GM18867 (cell line): ENCODE measurements around the gene PEX11G.
"Not testable (repeated sequence)": the region's sequence is repeated elsewhere in the genome, so short reads cannot be mapped to it uniquely, and the experiment has no call there.

ENCODE experiments used
- ATAC-seq: cut with Tn5 transposase; IDR thresholded peaks from one replicate; pipeline ENCODE4 v1.9.1; 2021; ENCODE audit warnings: mild to moderate bottlenecking, moderate library complexity; ENCODE audit not compliant: unreplicated experiment

PEX11G gene

GRCh38 chr19:7441468-7442146, 47.2 kb downstream of the PEX11G start:
- no peak for ATAC-seq

- no peak for ATAC-seq
Observed at GRCh38 chr19:7440188-7440975, 48.5 kb downstream of the PEX11G start.

- no peak for ATAC-seq
Observed at GRCh38 chr19:7435586-7435985, 53.2 kb downstream of the PEX11G start.

GRCh38 chr19:7434391-7434790, 54.4 kb downstream of the PEX11G start:
- ATAC-seq = no peak

GRCh38 chr19:7433456-7433855, 55.4 kb downstream of the PEX11G start:
- not testable (repeated sequence) for ATAC-seq

GRCh38 chr19:7429638-7430282, 59.1 kb downstream of the PEX11G start:
- ATAC-seq = no peak

- no peak for ATAC-seq
Observed at GRCh38 chr19:7428651-7429113, 60.2 kb downstream of the PEX11G start.

- ATAC-seq = no peak
Observed at GRCh38 chr19:7427944-7428343, 60.9 kb downstream of the PEX11G start.

GRCh38 chr19:7426986-7427385, 61.8 kb downstream of the PEX11G start:
- ATAC-seq = no peak
